Natural killer cell treated with Interleukin-12 subunit alpha and Interleukin-12 subunit beta and Interleukin-15 and Interleukin-18, amount 100 ng/mL, for 72 hours (primary cell): ENCODE results near the gene PDZK1. TPM values are rescaled to one million over a fixed set of nuclear protein-coding genes. Genes with fewer than 3 reads are reported as not detected.
"Not testable (repeated sequence)": the region's sequence is repeated elsewhere in the genome, so short reads cannot be mapped to it uniquely, and the experiment has no call there.

Experiments
- ATAC-seq, 2 donors: fragments of 150-1000 bp; cut with Tn5 transposase in 1 of 2; sonication (Bioruptor Pico), chemical (Tn5 transposase) in 1 of 2; 2 replicates each; pipeline ENCODE4 v1.10.0; 2021
- DNase-seq: peaks from one replicate; pipeline ENCODE4 v3.0.0; 2022; ENCODE audit warnings: low spot score
- H3K27ac Mint-ChIP-seq, 2 donors: 1 replicate in 1 of 2; 2 replicates in 1 of 2; pipeline ENCODE4 v1.8.0; 2022; ENCODE audit warnings: mixed read lengths in 2 of 2, mild to moderate bottlenecking in 1 of 2, moderate library complexity in 1 of 2
- H3K27me3 Mint-ChIP-seq, 2 donors: 1 replicate in 1 of 2; 2 replicates in 1 of 2; pipeline ENCODE4 v1.8.0; 2022; ENCODE audit warnings: mixed read lengths in 2 of 2
- H3K36me3 Mint-ChIP-seq: one replicate; pipeline ENCODE4 v1.8.0; 2022; ENCODE audit warnings: mixed read lengths
- H3K4me1 Mint-ChIP-seq, 2 donors: 1 replicate in 1 of 2; 2 replicates in 1 of 2; pipeline ENCODE4 v1.8.0; 2022; ENCODE audit warnings: low read depth in 2 of 2, mixed read lengths in 2 of 2, mild to moderate bottlenecking in 1 of 2
- H3K4me3 Mint-ChIP-seq: one replicate; pipeline ENCODE4 v1.8.0; 2022; ENCODE audit warnings: mixed read lengths
- H3K9me3 Mint-ChIP-seq: 2 replicates; pipeline ENCODE4 v1.8.0; 2022; ENCODE audit warnings: mixed read lengths
- total RNA-seq, 2 donors: library from RNA; stranded (reverse); gene quantifications; one replicate each; pipeline ENCODE4 v1.2.3, GENCODE V29; 2022

Gene PDZK1
- total RNA-seq, 2 donors from 2014 or later, result 0.31 to 0.98 TPM

DNA sequence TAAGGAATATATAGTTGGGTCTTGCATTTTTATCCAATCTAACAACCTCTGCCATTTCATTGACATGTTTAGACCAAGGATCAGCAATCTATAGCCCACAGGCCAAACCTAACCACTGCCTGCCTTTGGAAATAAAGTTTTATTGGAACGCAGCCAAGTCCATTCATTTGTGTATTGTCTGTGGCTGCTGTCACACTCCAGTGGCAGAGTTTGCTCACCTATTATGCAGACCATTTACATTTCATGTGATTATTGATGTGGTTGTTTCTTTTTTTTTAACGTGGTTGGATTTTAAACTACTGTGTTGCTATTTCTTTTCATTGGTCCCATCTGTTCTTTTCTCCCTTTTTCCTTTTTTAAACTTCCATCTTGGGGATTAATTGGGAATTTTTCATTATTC is 44.7 kb downstream of the PDZK1 start:
- not testable (repeated sequence) for H3K9me3 Mint-ChIP-seq, H3K27ac Mint-ChIP-seq, H3K36me3 Mint-ChIP-seq, H3K27me3 Mint-ChIP-seq, DNase-seq, H3K4me3 Mint-ChIP-seq, H3K4me1 Mint-ChIP-seq
- peak in 1 of 2 donors; percentile 52 for ATAC-seq

DNA sequence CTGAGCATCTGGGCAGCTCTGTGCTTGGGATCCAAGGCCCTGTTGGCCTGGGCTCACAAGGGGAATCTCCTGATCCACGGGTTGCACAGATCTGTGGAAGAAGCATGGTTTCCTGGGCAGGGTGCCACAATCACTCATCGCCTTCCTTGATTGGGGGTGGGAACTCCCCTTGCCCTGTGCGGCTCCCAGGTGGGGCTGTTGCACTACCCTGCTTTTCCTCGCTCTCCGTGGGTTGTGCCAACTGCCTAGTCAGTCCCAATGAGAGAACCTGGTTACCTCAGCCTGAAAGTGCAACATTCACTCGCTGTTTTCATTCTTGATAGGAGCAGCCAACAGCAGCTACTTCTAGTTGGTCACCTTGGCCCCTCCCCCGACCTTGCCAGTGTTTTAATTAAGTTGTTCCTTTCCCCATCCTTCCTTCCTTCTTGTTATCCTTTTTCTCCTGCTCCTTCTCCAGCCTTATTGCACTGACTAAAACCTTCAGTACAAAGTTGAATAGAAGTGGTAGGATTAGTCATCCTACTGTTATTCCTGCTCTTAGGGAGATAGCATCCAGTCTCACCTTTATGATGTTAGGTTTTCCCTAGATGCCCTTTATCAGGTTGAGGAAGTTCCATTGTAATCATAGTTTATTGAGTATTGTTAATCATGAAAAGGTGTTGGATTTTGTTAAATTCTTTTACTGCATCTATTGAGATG is 50.8 kb downstream of the PDZK1 start:
- H3K27ac Mint-ChIP-seq, ATAC-seq, H3K36me3 Mint-ChIP-seq: not testable (repeated sequence)

DNA sequence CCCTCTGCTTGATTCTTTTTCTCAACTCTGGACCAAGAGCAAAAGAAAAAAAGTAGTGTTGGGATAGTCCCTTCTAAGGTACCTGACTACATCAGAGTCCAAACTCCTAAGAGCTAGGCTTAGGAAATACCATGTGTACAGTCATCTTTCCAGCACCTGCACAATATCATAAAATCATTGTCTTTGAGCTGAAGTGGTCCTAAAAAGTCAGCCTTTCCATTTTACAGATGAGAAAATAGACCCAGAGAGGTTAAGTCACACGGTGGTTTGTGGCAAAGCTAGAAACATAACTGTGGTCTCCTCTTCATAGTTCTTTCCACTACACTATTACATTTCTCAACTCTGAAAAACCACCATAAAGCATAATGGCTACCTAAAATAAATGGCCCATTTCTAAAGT is 63.2 kb downstream of the PDZK1 start:
- H3K4me1 Mint-ChIP-seq, DNase-seq, H3K27ac Mint-ChIP-seq, H3K4me3 Mint-ChIP-seq, H3K9me3 Mint-ChIP-seq, H3K27me3 Mint-ChIP-seq, H3K36me3 Mint-ChIP-seq: not testable (repeated sequence)
- ATAC-seq, result peak; percentile 71 to 78

More for the DNA sequence above, 50.8 kb downstream of the PDZK1 start:
- not testable (repeated sequence) for H3K9me3 Mint-ChIP-seq, DNase-seq, H3K4me3 Mint-ChIP-seq, H3K27me3 Mint-ChIP-seq, H3K4me1 Mint-ChIP-seq

DNA sequence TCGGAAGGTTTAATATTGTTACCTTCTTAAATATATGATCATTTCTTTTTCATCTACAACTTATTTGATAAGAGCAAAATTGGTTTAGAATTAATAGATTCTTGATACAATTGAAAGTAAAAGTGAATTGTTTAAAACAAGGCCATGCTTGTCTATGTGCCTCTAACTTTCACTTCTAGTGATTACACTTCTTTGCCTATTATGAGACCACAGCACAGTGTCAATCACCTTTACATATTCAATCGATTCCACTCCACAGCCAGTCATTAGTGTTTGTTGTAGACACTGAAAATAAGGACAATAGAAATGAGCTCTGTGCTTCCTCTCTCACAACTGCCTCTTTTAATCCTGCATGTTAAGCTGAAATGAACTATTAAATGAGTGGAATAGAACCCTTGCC is 65.3 kb downstream of the PDZK1 start:
- ATAC-seq, H3K9me3 Mint-ChIP-seq, H3K4me3 Mint-ChIP-seq, H3K27me3 Mint-ChIP-seq, H3K27ac Mint-ChIP-seq, H3K36me3 Mint-ChIP-seq, H3K4me1 Mint-ChIP-seq, DNase-seq: not testable (repeated sequence)

DNA sequence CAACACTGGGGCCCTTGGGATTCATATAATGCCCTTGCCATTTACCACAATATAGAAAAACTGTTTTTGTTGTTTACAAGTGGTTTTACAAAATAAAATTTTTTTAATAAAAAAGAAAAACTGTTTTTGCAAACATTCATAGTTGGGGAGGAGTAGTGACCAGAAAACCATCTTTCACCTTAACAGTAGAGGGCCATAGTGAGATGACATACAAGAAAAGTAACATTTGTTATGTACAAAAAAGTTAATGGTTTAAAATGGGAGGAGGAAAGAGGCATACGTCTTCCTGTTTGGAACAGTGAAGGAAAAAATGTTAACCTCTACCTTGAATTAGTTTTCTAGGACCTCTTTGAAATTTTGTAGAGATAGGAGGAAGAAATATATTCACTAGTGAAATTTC is 70.9 kb downstream of the PDZK1 start:
- H3K27me3 Mint-ChIP-seq, H3K4me3 Mint-ChIP-seq, H3K9me3 Mint-ChIP-seq, H3K36me3 Mint-ChIP-seq, DNase-seq, H3K27ac Mint-ChIP-seq, H3K4me1 Mint-ChIP-seq, ATAC-seq: not testable (repeated sequence)

DNA sequence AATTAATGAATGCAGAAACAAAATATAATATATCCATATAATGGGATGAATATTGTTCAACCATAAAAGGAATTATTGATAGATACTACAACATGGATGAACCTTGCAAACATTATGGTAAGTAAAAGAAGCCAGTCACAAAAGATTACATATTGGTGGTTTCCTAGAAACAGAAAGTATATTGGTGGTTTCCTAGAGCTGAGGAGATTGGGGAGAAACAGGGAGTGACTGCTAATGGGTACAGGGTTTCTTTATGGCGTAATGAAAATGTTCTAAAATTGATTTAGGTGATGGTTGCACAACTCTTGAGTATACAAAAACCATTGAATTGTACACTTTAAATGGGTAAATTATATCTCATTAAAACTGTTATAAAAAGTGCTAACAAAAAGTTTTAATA is 85.0 kb downstream of the PDZK1 start:
- not testable (repeated sequence) for H3K9me3 Mint-ChIP-seq, H3K27ac Mint-ChIP-seq, H3K27me3 Mint-ChIP-seq, DNase-seq, H3K4me3 Mint-ChIP-seq, H3K4me1 Mint-ChIP-seq, H3K36me3 Mint-ChIP-seq
- peak in 1 of 2 donors; percentile 61 for ATAC-seq

Other genes starting within 250 kb of the PDZK1 start
- gene GPR89A, start 99.4 kb downstream of the PDZK1 start, total RNA-seq, result 10 to 100 TPM; 31.6 to 42.9 TPM
- gene CD160, start 12.1 kb upstream of the PDZK1 start, total RNA-seq, result under 1 TPM; 0.31 to 0.33 TPM
- 10 to 100 TPM; 22.9 to 36.0 TPM for gene RNF115, start 116.7 kb upstream of the PDZK1 start, total RNA-seq
- 10 to 100 TPM; 51.4 to 87.4 TPM for gene POLR3C, start 116.8 kb upstream of the PDZK1 start, total RNA-seq
- 1 to 10 TPM; 4.8 to 5.6 TPM for gene NUDT17, start 138.3 kb upstream of the PDZK1 start, total RNA-seq
- 10 to 100 TPM; 24.3 to 31.1 TPM for gene PIAS3, start 151.7 kb upstream of the PDZK1 start, total RNA-seq
- gene ANKRD35, start 178.5 kb upstream of the PDZK1 start, total RNA-seq, result under 1 TPM; 0.12 to 0.14 TPM
- gene ITGA10, start 202.7 kb upstream of the PDZK1 start, total RNA-seq, result 1 to 10 TPM; 3.5 to 5.2 TPM
- 10 to 100 TPM; 33.6 to 34.2 TPM for gene PEX11B, start 211.3 kb upstream of the PDZK1 start, total RNA-seq
- gene RBM8A, start 220.1 kb upstream of the PDZK1 start, total RNA-seq, result 100 to 1,000 TPM; 280 to 294 TPM